ENCODE results near the gene OSCP1.

OSCP1 gene

DNA sequence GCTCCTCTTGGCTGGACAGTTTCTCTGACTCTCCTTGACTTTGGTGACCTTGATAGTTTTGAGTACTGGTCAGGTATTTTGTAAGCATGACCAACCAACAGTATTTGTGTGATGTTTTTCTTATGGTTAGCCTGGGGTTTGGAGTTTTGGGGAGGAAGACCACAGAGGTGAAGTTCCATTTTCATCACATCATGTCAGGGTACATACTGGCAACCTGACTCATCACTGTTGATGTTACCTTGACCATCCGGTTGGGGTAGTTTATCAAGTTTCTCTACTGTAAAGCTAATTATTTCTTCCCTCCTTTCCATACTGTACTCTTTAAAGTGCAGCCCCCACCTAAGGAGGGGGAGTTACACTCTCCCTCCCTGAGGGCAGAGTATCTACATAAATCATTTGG lies 13.4 kb downstream of the OSCP1 start:
- DNase-seq (ENCODE audit: extremely low read depth, low read depth): no peak
- no peak overlapping the region for H3K4me3 ChIP-seq (replicated peaks; ENCODE audit: low read depth, low read length)
- TF ChIP-seq CTCF (IDR thresholded peaks at IDR 0.05; ENCODE audit: low read depth, low read length, missing control alignments): no peak

GRCh38 chr1:36433102-36433501 lies 17.1 kb downstream of the OSCP1 start:
- no peak for DNase-seq (ENCODE audit: extremely low read depth, low read depth)
- no peak overlapping the region for H3K4me3 ChIP-seq (replicated peaks; ENCODE audit: low read depth, low read length)
- TF ChIP-seq CTCF (IDR thresholded peaks at IDR 0.05; ENCODE audit: low read depth, low read length, missing control alignments): no peak

- H3K4me3 ChIP-seq (replicated peaks; ENCODE audit: low read depth, low read length): no peak overlapping the region
- TF ChIP-seq CTCF (IDR thresholded peaks at IDR 0.05; ENCODE audit: low read depth, low read length, missing control alignments): no peak
- no peak for DNase-seq (ENCODE audit: extremely low read depth, low read depth)
These were observed 17.6 kb downstream of the OSCP1 start for GRCh38 chr1:36432616-36433015.

GRCh38 chr1:36425791-36426190 lies 24.5 kb downstream of the OSCP1 start:
- TF ChIP-seq CTCF (IDR thresholded peaks at IDR 0.05; ENCODE audit: low read depth, low read length, missing control alignments): no peak
- no peak overlapping the region for H3K4me3 ChIP-seq (replicated peaks; ENCODE audit: low read depth, low read length)
- no peak for DNase-seq (ENCODE audit: extremely low read depth, low read depth)

DNA sequence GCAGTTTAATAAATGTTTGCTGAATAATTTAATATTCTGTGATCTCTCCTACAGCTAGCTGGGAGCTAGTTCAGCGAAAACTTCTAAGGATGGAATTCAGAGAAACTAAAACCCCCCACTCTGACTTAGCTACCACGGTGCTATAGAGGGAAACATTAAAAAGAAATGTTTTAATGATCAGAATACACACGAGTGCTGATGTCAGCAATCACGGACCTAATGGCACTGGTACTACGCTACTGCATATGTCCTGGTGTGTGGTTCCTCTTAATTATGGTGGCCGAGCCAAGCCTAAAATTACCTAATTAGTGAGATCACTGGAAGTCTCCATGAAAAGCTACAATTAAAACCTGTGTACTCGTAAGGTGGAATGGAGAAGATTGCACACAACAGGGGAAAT lies 28.6 kb downstream of the OSCP1 start:
- no peak for DNase-seq (ENCODE audit: extremely low read depth, low read depth)
- H3K4me3 ChIP-seq (replicated peaks; ENCODE audit: low read depth, low read length): no peak overlapping the region
- TF ChIP-seq CTCF (IDR thresholded peaks at IDR 0.05; ENCODE audit: low read depth, low read length, missing control alignments): no peak

GRCh38 chr1:36420836-36421317 lies 29.4 kb downstream of the OSCP1 start:
- peak; percentile 97 for TF ChIP-seq CTCF (IDR thresholded peaks at IDR 0.05; ENCODE audit: low read depth, low read length, missing control alignments)
- peak; percentile 76 for DNase-seq (ENCODE audit: extremely low read depth, low read depth)
- H3K4me3 ChIP-seq (replicated peaks; ENCODE audit: low read depth, low read length): no peak overlapping the region

- DNase-seq (ENCODE audit: extremely low read depth, low read depth): no peak
- no peak for TF ChIP-seq CTCF (IDR thresholded peaks at IDR 0.05; ENCODE audit: low read depth, low read length, missing control alignments)
These were observed 29.8 kb downstream of the OSCP1 start for GRCh38 chr1:36420409-36420808.

More at GRCh38 chr1:36420409-36420808, 29.8 kb downstream of the OSCP1 start:
- H3K4me3 ChIP-seq (replicated peaks; ENCODE audit: low read depth, low read length): no peak overlapping the region
